ENCODE measurements around the gene PUM2. TPM values are rescaled to one million over a fixed set of nuclear protein-coding genes. Genes with fewer than 3 reads are reported as not detected.
A peak's percentile ranks its signal among the peaks of the same experiment; 100 is the strongest.

Gene PUM2
- total and polyA plus RNA-seq, 2 of the 13 experiments (the other 11 are each of a cell fraction or from before 2014, with no cell fraction given): 69.6 to 69.8 TPM

- TF ChIP-seq, protein P1, sequence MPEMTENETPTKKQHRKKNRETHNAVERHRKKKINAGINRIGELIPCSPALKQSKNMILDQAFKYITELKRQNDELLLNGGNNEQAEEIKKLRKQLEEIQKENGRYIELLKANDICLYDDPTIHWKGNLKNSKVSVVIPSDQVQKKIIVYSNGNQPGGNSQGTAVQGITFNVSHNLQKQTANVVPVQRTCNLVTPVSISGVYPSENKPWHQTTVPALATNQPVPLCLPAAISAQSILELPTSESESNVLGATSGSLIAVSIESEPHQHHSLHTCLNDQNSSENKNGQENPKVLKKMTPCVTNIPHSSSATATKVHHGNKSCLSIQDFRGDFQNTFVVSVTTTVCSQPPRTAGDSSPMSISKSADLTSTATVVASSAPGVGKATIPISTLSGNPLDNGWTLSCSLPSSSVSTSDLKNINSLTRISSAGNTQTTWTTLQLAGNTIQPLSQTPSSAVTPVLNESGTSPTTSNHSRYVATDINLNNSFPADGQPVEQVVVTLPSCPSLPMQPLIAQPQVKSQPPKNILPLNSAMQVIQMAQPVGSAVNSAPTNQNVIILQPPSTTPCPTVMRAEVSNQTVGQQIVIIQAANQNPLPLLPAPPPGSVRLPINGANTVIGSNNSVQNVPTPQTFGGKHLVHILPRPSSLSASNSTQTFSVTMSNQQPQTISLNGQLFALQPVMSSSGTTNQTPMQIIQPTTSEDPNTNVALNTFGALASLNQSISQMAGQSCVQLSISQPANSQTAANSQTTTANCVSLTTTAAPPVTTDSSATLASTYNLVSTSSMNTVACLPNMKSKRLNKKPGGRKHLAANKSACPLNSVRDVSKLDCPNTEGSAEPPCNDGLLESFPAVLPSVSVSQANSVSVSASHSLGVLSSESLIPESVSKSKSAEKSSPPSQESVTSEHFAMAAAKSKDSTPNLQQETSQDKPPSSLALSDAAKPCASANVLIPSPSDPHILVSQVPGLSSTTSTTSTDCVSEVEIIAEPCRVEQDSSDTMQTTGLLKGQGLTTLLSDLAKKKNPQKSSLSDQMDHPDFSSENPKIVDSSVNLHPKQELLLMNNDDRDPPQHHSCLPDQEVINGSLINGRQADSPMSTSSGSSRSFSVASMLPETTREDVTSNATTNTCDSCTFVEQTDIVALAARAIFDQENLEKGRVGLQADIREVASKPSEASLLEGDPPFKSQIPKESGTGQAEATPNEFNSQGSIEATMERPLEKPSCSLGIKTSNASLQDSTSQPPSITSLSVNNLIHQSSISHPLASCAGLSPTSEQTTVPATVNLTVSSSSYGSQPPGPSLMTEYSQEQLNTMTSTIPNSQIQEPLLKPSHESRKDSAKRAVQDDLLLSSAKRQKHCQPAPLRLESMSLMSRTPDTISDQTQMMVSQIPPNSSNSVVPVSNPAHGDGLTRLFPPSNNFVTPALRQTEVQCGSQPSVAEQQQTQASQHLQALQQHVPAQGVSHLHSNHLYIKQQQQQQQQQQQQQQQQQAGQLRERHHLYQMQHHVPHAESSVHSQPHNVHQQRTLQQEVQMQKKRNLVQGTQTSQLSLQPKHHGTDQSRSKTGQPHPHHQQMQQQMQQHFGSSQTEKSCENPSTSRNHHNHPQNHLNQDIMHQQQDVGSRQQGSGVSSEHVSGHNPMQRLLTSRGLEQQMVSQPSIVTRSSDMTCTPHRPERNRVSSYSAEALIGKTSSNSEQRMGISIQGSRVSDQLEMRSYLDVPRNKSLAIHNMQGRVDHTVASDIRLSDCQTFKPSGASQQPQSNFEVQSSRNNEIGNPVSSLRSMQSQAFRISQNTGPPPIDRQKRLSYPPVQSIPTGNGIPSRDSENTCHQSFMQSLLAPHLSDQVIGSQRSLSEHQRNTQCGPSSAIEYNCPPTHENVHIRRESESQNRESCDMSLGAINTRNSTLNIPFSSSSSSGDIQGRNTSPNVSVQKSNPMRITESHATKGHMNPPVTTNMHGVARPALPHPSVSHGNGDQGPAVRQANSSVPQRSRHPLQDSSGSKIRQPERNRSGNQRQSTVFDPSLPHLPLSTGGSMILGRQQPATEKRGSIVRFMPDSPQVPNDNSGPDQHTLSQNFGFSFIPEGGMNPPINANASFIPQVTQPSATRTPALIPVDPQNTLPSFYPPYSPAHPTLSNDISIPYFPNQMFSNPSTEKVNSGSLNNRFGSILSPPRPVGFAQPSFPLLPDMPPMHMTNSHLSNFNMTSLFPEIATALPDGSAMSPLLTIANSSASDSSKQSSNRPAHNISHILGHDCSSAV (CRISPR knock-in tag; IDR thresholded peaks at IDR 0.05; ENCODE audit: borderline replicate concordance): no peak
- TF ChIP-seq PAWR (CRISPR knock-in tag; IDR thresholded peaks at IDR 0.05; ENCODE audit: borderline replicate concordance) (no peak), ZNF546 (CRISPR knock-in tag; conservative IDR thresholded peaks at IDR 0.05) (0 out of 2 replicates have a peak, but pooled peaks have one; percentile 41), ZFP41 (CRISPR knock-in tag; IDR thresholded peaks at IDR 0.05; ENCODE audit: borderline replicate concordance) (peak; percentile 20; the same call in 1 of the 2 replicates), MTA3 (CRISPR knock-in tag; IDR thresholded peaks at IDR 0.05) (no peak), ZNF382 (CRISPR knock-in tag; IDR thresholded peaks at IDR 0.05; ENCODE audit: borderline replicate concordance) (no peak), NR2F6 (IDR thresholded peaks at IDR 0.05) (no peak), NR2F6 (CRISPR knock-in tag; IDR thresholded peaks at IDR 0.05) (no peak), U2AF2 (IDR thresholded peaks at IDR 0.05; ENCODE audit: low read depth, low read length) (no peak), TEAD3 (CRISPR knock-in tag; optimal IDR thresholded peaks at IDR 0.05; ENCODE audit: borderline replicate concordance) (no peak), ZNF781 (CRISPR knock-in tag; IDR thresholded peaks at IDR 0.05; ENCODE audit: borderline replicate concordance, not compliant biosample characterization) (no peak), ZEB1 (IDR thresholded peaks at IDR 0.05; ENCODE audit: insufficient replicate concordance, low read depth) (no peak), NFKB2 (CRISPR knock-in tag; IDR thresholded peaks at IDR 0.05; ENCODE audit: borderline replicate concordance) (peak; percentile 67; the same call in 1 of the 2 replicates), PRMT3 (CRISPR knock-in tag; IDR thresholded peaks at IDR 0.05; ENCODE audit: borderline replicate concordance, low read depth) (0 out of 2 replicates have a peak, but pooled peaks have one; percentile 54), ZNF672 (CRISPR knock-in tag; IDR thresholded peaks at IDR 0.05) (no peak)
- TF ChIP-seq, protein P2, sequence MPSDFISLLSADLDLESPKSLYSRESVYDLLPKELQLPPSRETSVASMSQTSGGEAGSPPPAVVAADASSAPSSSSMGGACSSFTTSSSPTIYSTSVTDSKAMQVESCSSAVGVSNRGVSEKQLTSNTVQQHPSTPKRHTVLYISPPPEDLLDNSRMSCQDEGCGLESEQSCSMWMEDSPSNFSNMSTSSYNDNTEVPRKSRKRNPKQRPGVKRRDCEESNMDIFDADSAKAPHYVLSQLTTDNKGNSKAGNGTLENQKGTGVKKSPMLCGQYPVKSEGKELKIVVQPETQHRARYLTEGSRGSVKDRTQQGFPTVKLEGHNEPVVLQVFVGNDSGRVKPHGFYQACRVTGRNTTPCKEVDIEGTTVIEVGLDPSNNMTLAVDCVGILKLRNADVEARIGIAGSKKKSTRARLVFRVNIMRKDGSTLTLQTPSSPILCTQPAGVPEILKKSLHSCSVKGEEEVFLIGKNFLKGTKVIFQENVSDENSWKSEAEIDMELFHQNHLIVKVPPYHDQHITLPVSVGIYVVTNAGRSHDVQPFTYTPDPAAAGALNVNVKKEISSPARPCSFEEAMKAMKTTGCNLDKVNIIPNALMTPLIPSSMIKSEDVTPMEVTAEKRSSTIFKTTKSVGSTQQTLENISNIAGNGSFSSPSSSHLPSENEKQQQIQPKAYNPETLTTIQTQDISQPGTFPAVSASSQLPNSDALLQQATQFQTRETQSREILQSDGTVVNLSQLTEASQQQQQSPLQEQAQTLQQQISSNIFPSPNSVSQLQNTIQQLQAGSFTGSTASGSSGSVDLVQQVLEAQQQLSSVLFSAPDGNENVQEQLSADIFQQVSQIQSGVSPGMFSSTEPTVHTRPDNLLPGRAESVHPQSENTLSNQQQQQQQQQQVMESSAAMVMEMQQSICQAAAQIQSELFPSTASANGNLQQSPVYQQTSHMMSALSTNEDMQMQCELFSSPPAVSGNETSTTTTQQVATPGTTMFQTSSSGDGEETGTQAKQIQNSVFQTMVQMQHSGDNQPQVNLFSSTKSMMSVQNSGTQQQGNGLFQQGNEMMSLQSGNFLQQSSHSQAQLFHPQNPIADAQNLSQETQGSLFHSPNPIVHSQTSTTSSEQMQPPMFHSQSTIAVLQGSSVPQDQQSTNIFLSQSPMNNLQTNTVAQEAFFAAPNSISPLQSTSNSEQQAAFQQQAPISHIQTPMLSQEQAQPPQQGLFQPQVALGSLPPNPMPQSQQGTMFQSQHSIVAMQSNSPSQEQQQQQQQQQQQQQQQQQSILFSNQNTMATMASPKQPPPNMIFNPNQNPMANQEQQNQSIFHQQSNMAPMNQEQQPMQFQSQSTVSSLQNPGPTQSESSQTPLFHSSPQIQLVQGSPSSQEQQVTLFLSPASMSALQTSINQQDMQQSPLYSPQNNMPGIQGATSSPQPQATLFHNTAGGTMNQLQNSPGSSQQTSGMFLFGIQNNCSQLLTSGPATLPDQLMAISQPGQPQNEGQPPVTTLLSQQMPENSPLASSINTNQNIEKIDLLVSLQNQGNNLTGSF (CRISPR knock-in tag; IDR thresholded peaks at IDR 0.05): no peak
These were observed 127.1 kb downstream of the PUM2 start (continued) for GRCh38 chr2:20223407-20224163.
